Measurements from ENCODE around the gene STYXL1. TPM values are rescaled to one million over a fixed set of nuclear protein-coding genes. Genes with fewer than 3 reads are reported as not detected.

Gene STYXL1
- total RNA-seq, 1 donor from 2014 or later: 45.3 TPM

DNA sequence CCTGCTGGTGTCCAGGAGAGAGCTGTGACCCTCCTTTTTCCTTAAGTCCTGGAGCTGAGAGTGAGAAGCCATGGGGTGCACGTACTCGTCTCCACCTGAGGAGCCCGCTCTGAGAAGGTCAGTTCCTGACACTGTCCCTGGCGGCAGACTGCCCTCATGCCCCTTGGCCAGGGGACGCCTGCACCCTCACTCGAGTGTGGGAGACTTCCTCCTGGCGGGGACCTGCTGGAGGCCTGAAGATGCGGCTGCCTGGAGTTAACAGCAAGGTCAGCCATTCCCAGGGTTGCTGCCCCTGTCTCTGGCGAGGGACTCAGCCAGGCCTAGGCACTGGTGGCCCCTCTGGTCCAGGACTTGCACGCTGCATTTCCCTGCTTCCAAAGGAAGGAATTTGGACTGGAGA is 79.8 kb downstream of the STYXL1 start:
- H3K79me2 ChIP-seq (ENCODE audit: insufficient read depth, low read length): no peaks in the 10 kb centered on the region
- DNase-seq (ENCODE audit: low read depth): no peak
- no peaks in the 10 kb centered on the region for H3K9me3 ChIP-seq (ENCODE audit: insufficient read depth, low read depth, low read length)
- H3K4me3 ChIP-seq (ENCODE audit: insufficient read depth, low read depth, low read length): no peak overlapping the region
- no peak overlapping the region for H2AFZ ChIP-seq (ENCODE audit: low read depth, low read length)
- no peaks in the 10 kb centered on the region for H3K27me3 Mint-ChIP-seq (ENCODE audit: low read depth, unreplicated experiment)
- H3K36me3 Mint-ChIP-seq (ENCODE audit: low read depth, unreplicated experiment): peaks cover 25% of the 10 kb centered on the region
- TF ChIP-seq, protein P1, sequence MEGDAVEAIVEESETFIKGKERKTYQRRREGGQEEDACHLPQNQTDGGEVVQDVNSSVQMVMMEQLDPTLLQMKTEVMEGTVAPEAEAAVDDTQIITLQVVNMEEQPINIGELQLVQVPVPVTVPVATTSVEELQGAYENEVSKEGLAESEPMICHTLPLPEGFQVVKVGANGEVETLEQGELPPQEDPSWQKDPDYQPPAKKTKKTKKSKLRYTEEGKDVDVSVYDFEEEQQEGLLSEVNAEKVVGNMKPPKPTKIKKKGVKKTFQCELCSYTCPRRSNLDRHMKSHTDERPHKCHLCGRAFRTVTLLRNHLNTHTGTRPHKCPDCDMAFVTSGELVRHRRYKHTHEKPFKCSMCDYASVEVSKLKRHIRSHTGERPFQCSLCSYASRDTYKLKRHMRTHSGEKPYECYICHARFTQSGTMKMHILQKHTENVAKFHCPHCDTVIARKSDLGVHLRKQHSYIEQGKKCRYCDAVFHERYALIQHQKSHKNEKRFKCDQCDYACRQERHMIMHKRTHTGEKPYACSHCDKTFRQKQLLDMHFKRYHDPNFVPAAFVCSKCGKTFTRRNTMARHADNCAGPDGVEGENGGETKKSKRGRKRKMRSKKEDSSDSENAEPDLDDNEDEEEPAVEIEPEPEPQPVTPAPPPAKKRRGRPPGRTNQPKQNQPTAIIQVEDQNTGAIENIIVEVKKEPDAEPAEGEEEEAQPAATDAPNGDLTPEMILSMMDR (IDR thresholded peaks at IDR 0.05; ENCODE audit: insufficient read depth, low read depth, low read length): no peak
- TF ChIP-seq EZH2 (IDR thresholded peaks at IDR 0.05; ENCODE audit: insufficient read depth, low read length): no peak
- no peak overlapping the region for H3K27ac ChIP-seq (ENCODE audit: low read depth, low read length)
- FAIRE-seq: no peak
- H3K4me1 Mint-ChIP-seq (ENCODE audit: low read depth, unreplicated experiment): peaks cover 12% of the 10 kb centered on the region
- H3K36me3 ChIP-seq (ENCODE audit: insufficient read depth, low read length): no peaks in the 10 kb centered on the region
- H3K4me2 ChIP-seq (ENCODE audit: low read length): no peak overlapping the region
- peaks cover 16% of the 10 kb centered on the region for H3K4me1 ChIP-seq (ENCODE audit: insufficient read depth, low read length)
- H3K27ac Mint-ChIP-seq (ENCODE audit: unreplicated experiment): no peak overlapping the region
- H3K9me3 Mint-ChIP-seq (ENCODE audit: unreplicated experiment): no peaks in the 10 kb centered on the region
- H3K27me3 ChIP-seq (ENCODE audit: insufficient read depth, low read length): no peaks in the 10 kb centered on the region
- no peak overlapping the region for H3K9ac ChIP-seq (ENCODE audit: low read length)
- no peak overlapping the region for H3K4me3 Mint-ChIP-seq (ENCODE audit: unreplicated experiment)
- H4K20me1 ChIP-seq (ENCODE audit: insufficient read depth, low read length): peaks cover 16% of the 10 kb centered on the region

DNA sequence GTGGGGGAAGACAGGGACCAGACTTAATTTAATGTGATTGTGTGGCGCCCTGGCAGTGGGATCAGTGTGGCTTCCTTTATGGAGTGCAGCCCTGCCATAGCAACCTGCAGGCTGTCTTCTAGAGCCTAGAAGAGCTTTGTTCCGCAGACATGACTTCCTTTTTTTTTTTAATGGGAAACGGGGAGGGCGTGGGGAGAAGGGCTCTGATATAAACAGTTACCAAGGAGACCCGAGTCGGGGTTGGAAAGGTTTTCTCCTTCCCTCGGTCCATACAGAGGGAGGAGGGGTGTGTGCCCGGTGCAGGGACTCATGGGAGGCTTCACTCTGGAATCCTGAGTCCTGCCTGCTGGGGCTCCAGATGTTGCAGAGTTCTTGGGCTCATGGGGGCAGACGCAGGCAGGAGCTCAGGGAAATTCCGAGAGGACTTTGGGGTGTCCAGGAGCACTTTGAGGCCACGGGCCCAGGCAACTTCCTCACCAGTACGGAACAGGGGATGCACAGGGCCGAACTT is 80.3 kb downstream of the STYXL1 start:
- Histone ChIP-seq H3K79me2 (ENCODE audit: insufficient read depth, low read length) (no peaks in the 10 kb centered on the region), H2AFZ (ENCODE audit: low read depth, low read length) (no peak overlapping the region), H4K20me1 (ENCODE audit: insufficient read depth, low read length) (peaks cover 16% of the 10 kb centered on the region), H3K36me3 (ENCODE audit: insufficient read depth, low read length) (no peaks in the 10 kb centered on the region), H3K27me3 (ENCODE audit: insufficient read depth, low read length) (no peaks in the 10 kb centered on the region), H3K4me1 (ENCODE audit: insufficient read depth, low read length) (peaks cover 21% of the 10 kb centered on the region), H3K9ac (ENCODE audit: low read length) (no peak overlapping the region), H3K4me3 (ENCODE audit: insufficient read depth, low read depth, low read length) (no peak overlapping the region), H3K27ac (ENCODE audit: low read depth, low read length) (no peak overlapping the region), H3K4me2 (ENCODE audit: low read length) (no peak overlapping the region), H3K9me3 (ENCODE audit: insufficient read depth, low read depth, low read length) (no peaks in the 10 kb centered on the region)
- Mint-ChIP-seq H3K9me3 (ENCODE audit: unreplicated experiment) (no peaks in the 10 kb centered on the region), H3K4me3 (ENCODE audit: unreplicated experiment) (no peak overlapping the region), H3K27ac (ENCODE audit: unreplicated experiment) (no peak overlapping the region), H3K36me3 (ENCODE audit: low read depth, unreplicated experiment) (peaks cover 29% of the 10 kb centered on the region), H3K4me1 (ENCODE audit: low read depth, unreplicated experiment) (peaks cover 14% of the 10 kb centered on the region), H3K27me3 (ENCODE audit: low read depth, unreplicated experiment) (no peaks in the 10 kb centered on the region)
- no peak for TF ChIP-seq EZH2 (IDR thresholded peaks at IDR 0.05; ENCODE audit: insufficient read depth, low read length)
- TF ChIP-seq, protein P1 (IDR thresholded peaks at IDR 0.05; ENCODE audit: insufficient read depth, low read depth, low read length): no peak
- FAIRE-seq: no peak
- no peak for DNase-seq (ENCODE audit: low read depth)

DNA sequence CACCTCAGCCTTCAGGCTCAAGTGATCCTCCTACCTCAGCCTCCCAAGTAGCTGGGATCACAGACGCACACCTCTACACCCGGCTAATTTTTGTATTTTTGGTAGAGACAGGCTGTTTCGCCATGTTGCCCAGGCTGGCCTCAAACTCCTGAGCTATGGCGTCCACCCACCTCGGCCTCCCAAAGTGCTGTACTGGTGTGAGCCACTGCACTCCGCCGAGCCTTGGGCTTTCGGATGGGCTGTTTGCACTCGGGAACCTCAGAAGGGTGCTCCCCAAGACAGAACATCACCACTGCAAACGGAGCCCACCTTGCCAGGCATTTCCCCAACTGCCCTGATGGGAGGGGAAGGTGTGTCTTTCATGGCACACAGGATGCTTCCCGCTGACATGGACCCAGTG is 80.7 kb downstream of the STYXL1 start:
- DNase-seq (ENCODE audit: low read depth) (no peak), FAIRE-seq (no peak)
- no peaks in the 10 kb centered on the region for H3K27me3 Mint-ChIP-seq (ENCODE audit: low read depth, unreplicated experiment)
- Histone ChIP-seq H3K36me3 (ENCODE audit: insufficient read depth, low read length) (no peaks in the 10 kb centered on the region), H3K4me1 (ENCODE audit: insufficient read depth, low read length) (peaks cover 26% of the 10 kb centered on the region), H4K20me1 (ENCODE audit: insufficient read depth, low read length) (peaks cover 12% of the 10 kb centered on the region), H3K27ac (ENCODE audit: low read depth, low read length) (no peak overlapping the region), H3K4me2 (ENCODE audit: low read length) (no peak overlapping the region), H3K27me3 (ENCODE audit: insufficient read depth, low read length) (no peaks in the 10 kb centered on the region), H2AFZ (ENCODE audit: low read depth, low read length) (no peak overlapping the region), H3K9ac (ENCODE audit: low read length) (no peak overlapping the region), H3K4me3 (ENCODE audit: insufficient read depth, low read depth, low read length) (no peak overlapping the region), H3K79me2 (ENCODE audit: insufficient read depth, low read length) (no peaks in the 10 kb centered on the region), H3K9me3 (ENCODE audit: insufficient read depth, low read depth, low read length) (no peaks in the 10 kb centered on the region)
- no peak overlapping the region for H3K4me3 Mint-ChIP-seq (ENCODE audit: unreplicated experiment)
- TF ChIP-seq EZH2 (IDR thresholded peaks at IDR 0.05; ENCODE audit: insufficient read depth, low read length): no peak
- TF ChIP-seq, protein P1 (IDR thresholded peaks at IDR 0.05; ENCODE audit: insufficient read depth, low read depth, low read length): no peak
- H3K27ac Mint-ChIP-seq (ENCODE audit: unreplicated experiment): no peak overlapping the region
- H3K9me3 Mint-ChIP-seq (ENCODE audit: unreplicated experiment): no peaks in the 10 kb centered on the region
- H3K4me1 Mint-ChIP-seq (ENCODE audit: low read depth, unreplicated experiment): peaks cover 14% of the 10 kb centered on the region
- H3K36me3 Mint-ChIP-seq (ENCODE audit: low read depth, unreplicated experiment): peaks cover 26% of the 10 kb centered on the region

Data from astrocyte (in vitro differentiated cells and primary cell).